H1 (cell line): ENCODE measurements around the gene ARSB. TPM values are rescaled to one million over a fixed set of nuclear protein-coding genes. Genes with fewer than 3 reads are reported as not detected.

Experiments used
- SIX5 ChIP-seq: IDR thresholded peaks from 2 replicates; pipeline ENCODE4 v1.6.1; 2011; ENCODE audit warnings: mild to moderate bottlenecking, low read depth, low read length
- SP2 ChIP-seq: IDR thresholded peaks from 2 replicates; pipeline ENCODE4 v1.6.1; 2012; ENCODE audit warnings: mild to moderate bottlenecking, low read length, inconsistent platforms
- TEAD4 ChIP-seq: IDR thresholded peaks from 2 replicates; pipeline ENCODE4 v1.6.1; 2012; ENCODE audit warnings: low read depth, low read length, inconsistent platforms, mixed read lengths
- polyA plus RNA-seq, 7 experiments: library from polyadenylated mRNA; depleted of rRNA in 3 of 7; stranded (reverse) in 5 of 7; unstranded in 2 of 7; fragments of >200 nt in 5 of 7; fragments of 200-250 nt in 2 of 7; gene quantifications; 1 replicate in 5 of 7; 2 replicates in 1 of 7; 4 replicates in 1 of 7; pipeline versions ENCODE4 v1.2.1 to v1.2.3, GENCODE V29; 2011 to 2013; ENCODE audit warnings: missing spikeins in 2 of 7, mixed read lengths in 2 of 7
- total RNA-seq: library from RNA; stranded (reverse); fragmentation: NEBNext Ultra II Directional; extraction: Animal tissue kit (Norgen Biotek cat#: 25700); gene quantifications from 2 replicates; pipeline ENCODE4 v1.2.1, GENCODE V29; 2021

Gene ARSB
- total and polyA plus RNA-seq, 2 of the 8 experiments (the other 6 are each of a cell fraction or from before 2014, with no cell fraction given), result 6.4 to 13.9 TPM

- TF ChIP-seq SP2, result no peak
- TF ChIP-seq TEAD4, result no peak
- TF ChIP-seq SIX5, result no peak
- TF ChIP-seq, all 59 proteins: peak for 0
Measured at GRCh38 chr5:78922879-78923621, 62.1 kb downstream of the ARSB start (continued).
